ENCODE results near the gene IQGAP2.

Gene IQGAP2

GRCh38 chr5:76473009-76473336 lies 69.9 kb downstream of the IQGAP2 start:
- Histone ChIP-seq H3F3A (ENCODE audit: insufficient read depth) (no peaks in the 10 kb centered on the region), H3K4me3 (ENCODE audit: insufficient read depth, low read length, poor library complexity, severe bottlenecking) (no peak overlapping the region), H4K20me1 (ENCODE audit: low read depth, low read length) (no peaks in the 10 kb centered on the region), H3K9ac (ENCODE audit: low read length) (no peak overlapping the region), H3K36me3 (ENCODE audit: low read length) (no peaks in the 10 kb centered on the region), H3K27ac (ENCODE audit: low read depth, low read length) (no peak overlapping the region), H3K27me3 (ENCODE audit: low read length) (no peaks in the 10 kb centered on the region), H3K9me3 (ENCODE audit: insufficient read depth, low read length) (no peaks in the 10 kb centered on the region), H3K79me2 (ENCODE audit: insufficient read depth, low read length) (no peaks in the 10 kb centered on the region), H3K9me2 (replicated peaks; ENCODE audit: insufficient read depth, low read length) (no peaks in the 10 kb centered on the region), H3K4me2 (ENCODE audit: low read depth, low read length, poor library complexity, severe bottlenecking) (no peak overlapping the region), H2AFZ (ENCODE audit: low read depth, low read length, severe bottlenecking) (no peak overlapping the region)
- TF ChIP-seq CTCF (IDR thresholded peaks at IDR 0.05; ENCODE audit: insufficient read depth, low read length, poor library complexity, severe bottlenecking): no peak
- TF ChIP-seq EZH2phosphoT487 (conservative IDR thresholded peaks at IDR 0.05; ENCODE audit: low read length): no peak

- Histone ChIP-seq H3K27me3 (ENCODE audit: low read length) (no peaks in the 10 kb centered on the region), H3K4me2 (ENCODE audit: low read depth, low read length, poor library complexity, severe bottlenecking) (no peak overlapping the region), H3K9ac (ENCODE audit: low read length) (no peak overlapping the region), H2AFZ (ENCODE audit: low read depth, low read length, severe bottlenecking) (no peak overlapping the region), H3K27ac (ENCODE audit: low read depth, low read length) (no peak overlapping the region), H3K9me2 (replicated peaks; ENCODE audit: insufficient read depth, low read length) (no peaks in the 10 kb centered on the region), H3K79me2 (ENCODE audit: insufficient read depth, low read length) (no peaks in the 10 kb centered on the region), H3F3A (ENCODE audit: insufficient read depth) (no peaks in the 10 kb centered on the region), H4K20me1 (ENCODE audit: low read depth, low read length) (no peaks in the 10 kb centered on the region), H3K36me3 (ENCODE audit: low read length) (no peaks in the 10 kb centered on the region), H3K4me3 (ENCODE audit: insufficient read depth, low read length, poor library complexity, severe bottlenecking) (no peak overlapping the region), H3K9me3 (ENCODE audit: insufficient read depth, low read length) (no peaks in the 10 kb centered on the region)
- TF ChIP-seq CTCF (IDR thresholded peaks at IDR 0.05; ENCODE audit: insufficient read depth, low read length, poor library complexity, severe bottlenecking) (no peak), EZH2phosphoT487 (conservative IDR thresholded peaks at IDR 0.05; ENCODE audit: low read length) (no peak)
Measured at GRCh38 chr5:76473661-76474060, 70.6 kb downstream of the IQGAP2 start.

- H3K27ac ChIP-seq (ENCODE audit: low read depth, low read length): no peak overlapping the region
- no peak overlapping the region for H2AFZ ChIP-seq (ENCODE audit: low read depth, low read length, severe bottlenecking)
- H3K9ac ChIP-seq (ENCODE audit: low read length): no peak overlapping the region
- H4K20me1 ChIP-seq (ENCODE audit: low read depth, low read length): no peaks in the 10 kb centered on the region
- no peak overlapping the region for H3K4me2 ChIP-seq (ENCODE audit: low read depth, low read length, poor library complexity, severe bottlenecking)
- H3K79me2 ChIP-seq (ENCODE audit: insufficient read depth, low read length): no peaks in the 10 kb centered on the region
- H3K36me3 ChIP-seq (ENCODE audit: low read length): no peaks in the 10 kb centered on the region
- no peaks in the 10 kb centered on the region for H3F3A ChIP-seq (ENCODE audit: insufficient read depth)
- TF ChIP-seq EZH2phosphoT487 (conservative IDR thresholded peaks at IDR 0.05; ENCODE audit: low read length): no peak
- TF ChIP-seq CTCF (IDR thresholded peaks at IDR 0.05; ENCODE audit: insufficient read depth, low read length, poor library complexity, severe bottlenecking): no peak
- no peaks in the 10 kb centered on the region for H3K9me2 ChIP-seq (replicated peaks; ENCODE audit: insufficient read depth, low read length)
- H3K9me3 ChIP-seq (ENCODE audit: insufficient read depth, low read length): no peaks in the 10 kb centered on the region
- H3K27me3 ChIP-seq (ENCODE audit: low read length): no peaks in the 10 kb centered on the region
- H3K4me3 ChIP-seq (ENCODE audit: insufficient read depth, low read length, poor library complexity, severe bottlenecking): no peak overlapping the region
Measured at GRCh38 chr5:76474377-76474776, 71.3 kb downstream of the IQGAP2 start.

GRCh38 chr5:76475385-76475784 lies 72.3 kb downstream of the IQGAP2 start:
- no peaks in the 10 kb centered on the region for H3K27me3 ChIP-seq (ENCODE audit: low read length)
- H3K9me3 ChIP-seq (ENCODE audit: insufficient read depth, low read length): no peaks in the 10 kb centered on the region
- no peaks in the 10 kb centered on the region for H3K9me2 ChIP-seq (replicated peaks; ENCODE audit: insufficient read depth, low read length)
- no peaks in the 10 kb centered on the region for H4K20me1 ChIP-seq (ENCODE audit: low read depth, low read length)
- H3K4me2 ChIP-seq (ENCODE audit: low read depth, low read length, poor library complexity, severe bottlenecking): no peak overlapping the region
- H3K79me2 ChIP-seq (ENCODE audit: insufficient read depth, low read length): no peaks in the 10 kb centered on the region
- no peak overlapping the region for H2AFZ ChIP-seq (ENCODE audit: low read depth, low read length, severe bottlenecking)
- no peaks in the 10 kb centered on the region for H3F3A ChIP-seq (ENCODE audit: insufficient read depth)
- no peak overlapping the region for H3K27ac ChIP-seq (ENCODE audit: low read depth, low read length)
- H3K36me3 ChIP-seq (ENCODE audit: low read length): no peaks in the 10 kb centered on the region
- H3K9ac ChIP-seq (ENCODE audit: low read length): no peak overlapping the region
- no peak for TF ChIP-seq EZH2phosphoT487 (conservative IDR thresholded peaks at IDR 0.05; ENCODE audit: low read length)
- TF ChIP-seq CTCF (IDR thresholded peaks at IDR 0.05; ENCODE audit: insufficient read depth, low read length, poor library complexity, severe bottlenecking): no peak
- H3K4me3 ChIP-seq (ENCODE audit: insufficient read depth, low read length, poor library complexity, severe bottlenecking): no peak overlapping the region

Data from SU-DHL-6 (cell line).